GM04504 (cell line): Measurements from ENCODE around the gene MOB2.
"Not testable (repeated sequence)": the region's sequence is repeated elsewhere in the genome, so short reads cannot be mapped to it uniquely, and the experiment has no call there.

ENCODE experiments used
- DNase-seq: peaks from one replicate; pipeline ENCODE4 v3.0.0-alpha.2; 2012; ENCODE audit warnings: low read depth

The MOB2 gene

DNA sequence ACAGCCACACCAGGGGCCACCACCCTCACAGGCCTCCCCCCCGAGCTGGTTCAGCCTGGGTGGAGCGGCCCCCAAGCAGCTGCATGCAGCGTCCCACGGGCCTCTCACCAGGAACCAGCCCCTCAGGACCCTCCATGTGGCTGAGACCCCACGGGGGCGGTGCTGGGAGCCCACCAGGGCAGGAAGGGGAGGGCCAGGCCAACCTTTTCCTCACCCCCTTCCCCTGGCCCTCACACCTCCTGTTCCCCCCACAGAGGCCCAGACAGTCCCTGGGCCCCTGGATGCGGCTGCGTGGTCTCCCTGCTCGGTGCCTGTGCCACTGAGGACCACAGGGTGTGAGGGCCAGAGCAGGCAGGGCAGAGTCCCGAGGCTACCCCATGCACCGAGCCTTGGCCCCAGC lies 46.5 kb downstream of the MOB2 start:
- DNase-seq, result no peak

DNA sequence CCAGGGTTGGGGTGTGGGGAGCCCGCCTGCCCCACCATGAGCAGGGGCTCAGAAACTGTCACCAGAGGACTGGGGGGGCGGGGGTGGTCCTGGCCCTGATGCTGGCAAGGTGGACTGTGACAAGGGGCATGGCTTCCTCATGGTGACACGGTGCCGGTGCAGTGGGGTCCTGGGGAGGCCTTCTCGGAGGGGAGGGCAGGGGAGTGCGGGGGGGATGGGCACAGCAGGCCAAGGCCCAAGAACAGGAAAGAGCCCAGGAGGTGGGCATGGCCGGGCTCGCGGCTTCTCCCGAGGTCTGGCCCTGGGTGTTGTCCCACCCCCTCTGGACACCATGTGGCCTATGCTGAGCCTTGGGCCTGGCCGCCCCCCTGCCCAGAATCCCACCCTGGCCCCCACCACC lies 47.2 kb downstream of the MOB2 start:
- no peak for DNase-seq

DNA sequence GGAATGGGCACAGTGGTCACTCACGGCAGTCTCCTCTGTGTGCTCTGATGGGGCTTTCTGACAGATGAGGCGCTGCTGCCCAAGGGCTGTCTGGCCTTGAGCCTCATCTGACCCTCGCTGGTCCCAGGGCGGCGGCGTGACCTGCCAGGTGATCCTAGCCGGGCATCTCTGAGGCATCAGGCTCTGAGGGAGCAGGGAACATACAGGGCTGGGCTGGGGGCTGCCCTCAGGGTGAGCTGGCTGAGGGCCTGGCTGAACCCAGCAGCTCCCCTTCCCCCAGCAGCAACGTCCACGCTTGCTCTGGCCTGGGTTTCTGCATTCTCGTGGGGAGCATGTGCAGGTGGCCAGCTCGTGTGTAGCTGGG lies 47.6 kb downstream of the MOB2 start:
- no peak for DNase-seq

DNA sequence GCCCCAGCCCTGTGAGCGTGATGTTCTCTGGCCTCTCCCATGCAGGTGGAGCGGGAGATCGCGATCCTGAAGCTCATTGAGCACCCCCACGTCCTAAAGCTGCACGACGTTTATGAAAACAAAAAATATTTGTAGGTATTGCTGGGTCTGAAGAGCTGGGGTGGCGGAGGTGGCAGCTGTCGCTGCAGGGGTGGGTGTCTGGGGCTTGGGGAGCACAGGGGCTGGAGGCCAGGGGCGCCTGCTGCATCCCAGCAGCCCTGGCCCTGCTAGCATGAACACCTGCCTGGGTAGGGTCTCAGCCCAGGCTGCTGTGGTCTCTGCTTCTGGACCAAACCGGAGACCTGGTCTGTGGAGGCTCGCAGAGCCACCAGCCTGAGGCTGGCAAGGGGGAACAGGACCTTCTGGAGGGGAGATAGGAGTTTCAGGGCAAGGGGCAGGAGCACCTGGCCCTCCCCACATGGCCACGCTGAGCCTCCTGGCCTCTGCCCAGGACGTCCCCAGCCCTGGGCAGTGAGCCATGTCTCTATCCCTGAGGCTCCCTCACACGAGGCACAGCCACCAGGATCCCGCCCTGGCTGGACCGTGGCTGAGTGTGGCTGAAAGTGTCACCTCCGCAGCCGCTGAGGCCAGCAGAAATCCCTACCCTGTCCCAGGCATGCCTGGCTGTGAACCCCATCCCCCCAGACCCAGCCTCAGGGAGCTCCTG lies 48.2 kb downstream of the MOB2 start:
- DNase-seq, result no peak

DNA sequence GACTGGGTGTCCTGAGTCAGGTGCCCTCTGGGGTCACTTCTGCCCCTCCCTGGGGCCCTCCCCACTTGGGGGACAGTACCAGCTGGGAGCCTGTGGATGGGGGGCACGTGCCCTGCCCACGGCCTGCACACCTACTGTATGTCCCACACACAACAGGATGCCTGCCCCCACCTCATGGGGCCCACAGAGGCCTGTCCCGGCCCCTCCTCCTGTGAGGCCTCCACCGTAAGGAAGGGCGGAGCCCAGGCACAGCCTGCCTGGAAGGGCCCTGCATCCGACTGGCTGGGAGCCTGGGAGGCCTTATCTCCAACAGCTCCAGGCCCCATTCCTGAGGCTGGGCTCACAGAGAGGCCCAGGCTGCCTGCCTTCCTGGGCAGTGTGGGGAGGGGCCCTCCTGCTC lies 49.1 kb downstream of the MOB2 start:
- no peak for DNase-seq

DNA sequence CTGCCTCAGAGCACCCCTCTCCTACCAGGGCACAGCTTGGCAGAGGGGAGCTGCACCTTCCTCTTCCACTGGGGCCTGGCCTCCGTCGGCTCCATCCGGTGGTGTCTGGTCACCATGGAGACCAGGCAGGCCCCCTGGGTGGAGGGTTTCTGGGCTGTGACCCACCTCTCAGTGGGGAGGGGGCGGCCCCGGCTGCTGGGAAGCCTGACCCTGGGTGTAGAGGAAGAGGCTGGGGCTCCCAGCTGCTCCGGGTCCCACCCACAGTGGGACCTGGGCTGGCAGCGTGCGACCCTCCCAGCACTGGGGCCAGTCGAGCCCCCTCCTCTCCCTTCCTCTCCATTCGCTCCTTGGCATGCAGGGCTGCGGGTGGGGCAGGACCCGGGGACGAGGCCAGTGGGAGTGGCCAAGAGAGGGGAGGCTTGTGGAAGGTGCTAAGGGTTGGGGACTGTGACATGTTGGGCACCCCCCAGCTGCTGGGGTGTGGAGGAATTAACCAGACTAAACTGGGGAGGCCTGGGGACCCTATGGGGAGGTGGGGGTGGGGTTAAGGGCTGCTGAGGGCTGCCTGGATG lies 50.0 kb downstream of the MOB2 start:
- DNase-seq, result no peak

DNA sequence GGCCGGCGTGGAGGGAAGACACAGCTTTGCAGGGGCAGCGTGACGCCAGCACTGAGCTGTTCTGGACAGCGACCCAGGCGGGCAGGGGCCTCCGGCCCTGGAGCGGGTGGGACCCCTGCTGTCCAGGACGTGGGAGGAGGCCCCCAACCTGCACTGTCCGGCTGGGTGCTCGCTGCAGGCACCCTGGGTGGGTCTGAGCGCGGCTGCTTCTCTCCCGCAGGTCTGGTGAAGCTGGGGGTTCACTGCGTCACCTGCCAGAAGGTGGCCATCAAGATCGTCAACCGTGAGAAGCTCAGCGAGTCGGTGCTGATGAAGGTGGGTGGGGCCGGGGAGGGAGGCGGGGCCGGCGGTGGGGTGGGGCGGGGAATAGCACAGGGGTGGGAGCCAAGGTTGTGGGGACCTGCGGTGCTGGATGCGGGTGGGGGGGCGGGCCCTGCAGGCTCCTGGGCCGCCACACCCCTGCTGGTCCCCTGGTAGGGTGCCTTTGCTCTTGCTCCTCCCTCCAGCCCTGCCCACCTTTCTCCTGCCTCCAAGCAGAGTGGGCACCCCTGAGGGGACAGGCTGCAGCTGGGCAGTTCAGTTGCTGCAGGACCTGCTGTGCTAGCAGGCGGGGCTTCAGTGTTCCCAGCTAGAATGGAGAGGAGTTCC lies 50.6 kb downstream of the MOB2 start:
- no peak for DNase-seq

DNA sequence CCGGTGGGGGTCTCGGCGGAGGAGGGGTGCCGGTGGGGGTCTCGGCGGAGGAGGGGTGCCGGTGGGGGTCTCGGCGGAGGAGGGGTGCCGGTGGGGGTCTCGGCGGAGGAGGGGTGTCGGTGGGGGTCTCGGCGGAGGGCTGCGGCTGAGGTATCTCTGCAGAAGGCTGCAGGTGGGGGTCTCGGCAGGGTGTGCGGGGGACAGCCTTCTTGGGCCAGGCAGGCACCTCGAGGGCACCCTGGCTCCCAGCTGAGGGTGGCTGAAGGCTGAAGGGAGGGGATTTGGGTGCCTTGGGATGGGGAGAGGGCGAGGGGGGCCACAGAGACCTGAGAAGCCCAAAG lies 51.1 kb downstream of the MOB2 start:
- DNase-seq, result not testable (repeated sequence)

DNA sequence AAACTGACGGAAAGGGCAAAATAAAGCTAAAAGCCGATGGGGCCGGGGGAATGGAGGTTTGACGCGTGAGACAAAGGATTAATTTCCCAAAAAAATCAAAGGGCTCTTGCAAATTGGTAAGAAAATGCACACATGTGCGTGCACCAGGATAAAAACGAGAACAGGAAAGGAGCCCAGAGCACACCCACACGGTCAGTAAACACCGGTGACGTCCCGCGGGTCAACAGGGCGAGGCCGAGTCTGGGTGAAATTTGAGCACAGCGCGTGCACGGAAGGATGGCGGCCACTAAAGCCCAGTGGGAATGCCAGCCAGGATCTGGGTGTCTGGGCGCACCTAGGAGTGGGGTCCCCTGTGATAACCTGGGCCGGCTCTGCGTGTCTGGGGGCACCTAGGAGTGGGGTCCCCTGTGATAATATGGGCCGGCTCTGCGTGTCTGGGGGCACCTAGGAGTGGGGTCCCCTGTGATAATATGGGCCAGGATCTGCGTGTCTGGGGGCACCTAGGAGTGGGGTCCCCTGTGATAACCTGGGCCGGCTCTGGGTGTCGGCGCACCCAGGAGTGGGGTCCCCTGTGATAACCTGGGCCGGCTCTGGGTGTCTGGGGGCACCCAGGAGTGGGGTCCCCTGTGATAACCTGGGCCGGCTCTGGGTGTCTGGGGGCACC lies 52.5 kb downstream of the MOB2 start:
- DNase-seq, result no peak

DNA sequence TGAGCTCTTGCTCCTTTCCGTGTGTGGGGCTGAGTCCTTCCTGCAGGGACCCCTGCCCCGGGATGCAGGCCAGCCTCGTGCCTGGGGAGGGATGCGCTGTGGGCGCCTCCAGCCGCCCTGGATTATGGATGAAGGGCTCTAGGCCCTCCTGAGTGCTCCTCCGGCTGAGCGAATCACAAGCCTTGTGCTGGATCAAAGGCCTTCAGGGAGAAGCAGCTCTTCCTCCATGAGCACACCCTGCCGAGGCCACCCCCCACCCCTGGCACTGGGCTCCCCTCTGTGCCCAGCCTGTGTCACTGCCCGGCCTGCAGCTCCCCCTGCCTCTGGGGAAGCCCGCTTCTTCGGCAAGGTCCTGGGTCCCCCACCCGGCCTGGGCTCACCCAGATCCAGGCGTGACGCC lies 53.0 kb downstream of the MOB2 start:
- no peak for DNase-seq

DNA sequence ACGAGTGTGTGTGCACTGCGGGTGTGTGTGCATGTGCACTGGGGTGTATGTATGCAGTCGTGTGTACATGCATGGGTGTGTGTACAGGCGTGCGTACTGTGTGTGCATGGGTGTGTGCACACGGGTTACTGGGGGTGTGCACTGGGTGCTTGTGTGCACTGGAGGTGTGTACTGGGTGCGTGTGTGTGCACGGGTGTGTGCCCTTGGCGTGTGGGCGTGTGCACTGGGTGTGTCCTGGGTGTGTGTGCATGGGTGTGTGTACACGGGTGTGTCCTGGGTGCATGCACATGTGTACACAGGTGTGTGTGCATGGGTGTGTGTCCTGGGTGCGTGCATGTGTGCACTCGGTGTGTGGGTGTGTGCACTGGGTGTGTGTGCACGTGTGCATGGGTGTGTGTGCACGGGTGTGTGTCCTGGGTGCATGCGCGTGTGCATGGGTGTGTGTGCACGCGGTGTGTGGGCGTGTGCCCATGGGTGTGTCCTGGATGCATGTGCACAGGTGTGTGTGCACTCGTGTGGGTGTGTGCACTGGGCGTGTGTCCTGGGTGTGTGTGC lies 57.7 kb downstream of the MOB2 start:
- no peak for DNase-seq

DNA sequence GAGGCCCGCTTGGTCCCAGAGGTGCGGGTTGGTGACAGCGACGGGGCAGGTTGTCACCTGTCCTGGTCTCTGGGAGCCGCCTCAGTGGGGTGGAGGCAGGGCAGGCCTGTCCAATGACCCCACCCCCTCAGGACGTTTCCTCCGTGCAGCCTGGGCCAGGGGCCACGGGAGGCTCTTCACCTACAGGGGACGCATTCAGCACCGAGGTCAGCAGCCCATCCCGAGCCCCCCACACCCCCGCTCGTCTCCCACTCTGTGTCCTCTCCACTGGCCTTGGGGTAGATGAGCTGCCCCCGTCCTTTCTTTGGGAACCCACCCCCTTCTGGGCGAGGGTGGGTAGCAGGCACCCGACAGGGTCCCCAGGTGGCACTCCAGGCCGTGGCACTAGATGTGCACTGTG lies 61.1 kb downstream of the MOB2 start:
- no peak for DNase-seq

DNA sequence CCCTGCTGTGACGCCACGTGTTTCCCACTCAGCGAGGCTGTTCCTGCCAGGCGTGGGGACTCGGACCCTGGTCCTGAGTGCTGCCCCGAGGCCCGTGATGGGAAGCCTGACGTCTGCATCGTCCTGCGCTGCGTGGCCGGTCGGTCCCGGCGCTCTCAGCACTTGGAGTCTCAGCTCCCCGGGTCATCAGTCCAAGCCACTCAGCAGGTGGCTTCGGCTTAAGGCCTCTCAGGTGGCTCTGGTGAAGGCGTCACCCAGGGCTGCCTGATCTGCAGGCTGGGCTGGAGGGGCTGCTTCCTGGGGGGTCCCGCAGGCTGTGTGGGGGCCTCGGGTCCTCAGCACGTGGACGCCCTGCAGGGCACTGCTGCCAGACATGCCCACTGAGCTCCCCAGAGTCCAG lies 61.6 kb downstream of the MOB2 start:
- DNase-seq, result no peak

DNA sequence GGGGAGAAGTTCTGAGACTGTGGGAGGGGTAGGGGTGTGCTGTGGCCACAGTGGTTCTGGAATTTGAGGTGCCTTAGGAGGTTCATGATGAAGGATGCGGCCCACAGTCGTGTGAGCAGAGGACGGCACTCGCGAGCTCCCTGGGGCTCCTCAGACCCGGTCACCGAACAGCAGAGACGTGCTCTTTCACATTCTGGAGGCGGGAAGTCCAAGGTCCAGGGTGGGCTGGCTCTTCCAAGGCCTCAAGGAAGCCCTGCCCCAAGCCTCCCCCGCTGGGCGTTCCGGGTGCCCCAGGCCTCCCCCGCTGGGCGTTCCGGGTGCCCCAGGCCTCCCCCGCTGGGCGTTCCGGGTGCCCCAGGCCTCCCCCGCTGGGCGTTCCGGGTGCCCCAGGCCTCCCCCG lies 63.2 kb downstream of the MOB2 start:
- not testable (repeated sequence) for DNase-seq

DNA sequence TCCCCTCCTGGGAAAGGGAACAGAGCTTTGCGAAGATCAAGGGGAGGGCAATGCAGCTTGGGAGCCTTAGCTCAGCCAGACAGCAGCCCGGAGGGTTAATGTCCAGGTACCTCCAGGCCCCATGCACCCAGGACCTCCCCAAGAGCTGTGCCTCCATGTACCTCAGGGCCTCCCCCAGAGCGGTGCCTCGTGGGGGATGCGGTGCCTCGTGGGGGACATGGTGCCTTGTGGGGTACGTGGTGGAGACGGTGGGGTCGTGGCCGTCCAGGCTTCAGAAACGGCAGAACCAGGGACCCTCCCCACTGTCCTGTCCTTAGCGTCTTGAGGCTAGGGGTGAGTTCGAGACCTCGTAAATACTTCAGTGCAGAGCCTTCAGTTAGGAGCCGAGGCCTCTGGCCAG lies 63.6 kb downstream of the MOB2 start:
- no peak for DNase-seq

DNA sequence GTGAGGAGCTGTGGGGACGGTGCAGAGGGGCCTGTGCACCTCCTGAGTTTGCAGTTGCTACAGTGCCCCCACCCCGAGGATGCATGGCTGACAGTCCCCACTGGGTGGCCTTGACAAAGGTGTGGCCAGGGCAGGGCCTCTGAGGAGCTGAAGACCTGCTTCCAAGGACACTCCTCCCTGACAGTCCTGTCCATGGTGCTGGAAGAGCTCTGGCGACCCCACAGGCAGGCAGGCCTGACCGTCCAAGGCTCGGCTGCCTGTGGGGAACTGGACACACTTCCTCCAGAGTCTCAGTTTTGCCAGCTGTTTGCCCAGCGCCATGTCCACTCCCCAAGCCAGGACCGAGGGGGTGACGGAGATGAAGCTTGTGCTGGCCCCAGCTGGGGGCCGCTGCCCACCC lies 64.1 kb downstream of the MOB2 start:
- DNase-seq, result no peak

DNA sequence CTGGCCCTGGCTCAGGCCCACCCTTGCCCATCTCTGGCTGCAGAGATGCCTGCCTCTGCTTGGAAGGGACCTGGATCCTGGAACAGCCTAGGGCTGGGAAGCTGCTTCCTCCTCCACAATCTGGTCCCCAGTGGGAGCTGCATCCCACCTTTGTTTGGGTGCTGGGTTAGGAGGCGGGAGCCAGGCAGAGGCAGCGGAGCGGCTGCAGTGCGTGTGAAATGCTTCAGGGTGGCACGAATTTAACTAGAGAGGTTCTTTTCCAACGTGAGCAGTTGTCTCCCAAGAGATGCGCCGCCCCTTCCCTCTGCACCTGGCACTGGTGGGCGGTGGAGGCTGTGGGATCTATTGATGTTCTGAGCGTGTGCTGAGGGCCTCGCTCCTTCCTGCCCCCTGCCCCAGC lies 65.3 kb downstream of the MOB2 start:
- DNase-seq, result no peak

DNA sequence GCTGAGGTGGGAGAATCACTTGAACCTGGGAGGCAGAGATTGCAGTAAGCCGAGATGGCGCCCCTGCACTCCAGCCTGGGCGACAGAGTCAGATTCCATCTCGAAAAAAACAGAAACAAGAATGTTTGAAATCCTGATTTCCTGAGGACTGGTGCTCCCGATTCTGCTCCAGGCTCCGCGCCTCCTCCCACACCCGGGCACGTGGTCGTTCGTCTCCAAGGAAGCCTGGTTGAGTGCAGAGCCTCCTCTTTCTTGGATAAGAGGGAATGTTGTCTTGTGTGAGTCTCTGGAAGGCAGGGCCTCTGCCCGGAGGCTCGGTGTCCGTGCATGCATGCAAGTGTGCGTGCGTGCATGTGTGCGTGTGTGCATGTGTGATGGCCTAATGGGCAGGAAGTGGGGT lies 66.8 kb downstream of the MOB2 start:
- no peak for DNase-seq
